ENCODE results near the gene TRAPPC5. TPM values are rescaled to one million over a fixed set of nuclear protein-coding genes. Genes with fewer than 3 reads are reported as not detected.

Gene TRAPPC5
- total RNA-seq, 1 experiment from 2014 or later, result 77.4 TPM

- Histone ChIP-seq H3K9ac (ENCODE audit: extremely low read depth, insufficient read length, low read length) (no peak overlapping the region), H3K14ac (ENCODE audit: insufficient read depth, low read length) (no peak overlapping the region), H2BK15ac (ENCODE audit: low read depth, low read length) (no peak overlapping the region), H3K56ac (ENCODE audit: insufficient read length, low read depth, low read length) (no peak overlapping the region), H4K8ac (replicated peaks; ENCODE audit: insufficient read length, low read depth, low read length) (no peak overlapping the region), H2AK5ac (ENCODE audit: insufficient read length, low read length) (no peak overlapping the region), H3K23ac (ENCODE audit: insufficient read length, low read depth, low read length) (no peak overlapping the region), H2BK20ac (ENCODE audit: low read depth, low read length, poor library complexity, severe bottlenecking) (no peak overlapping the region), H3K23me2 (ENCODE audit: insufficient read length, low read depth, low read length, poor library complexity, severe bottlenecking) (no peaks in the 10 kb centered on the region), H3K79me1 (ENCODE audit: insufficient read depth, low read depth, low read length, poor library complexity, severe bottlenecking) (no peaks in the 10 kb centered on the region), H4K20me1 (ENCODE audit: control insufficient read depth, insufficient read depth, insufficient read length) (no peaks in the 10 kb centered on the region), H3K9me3 (ENCODE audit: control insufficient read depth, low read depth, low read length) (no peaks in the 10 kb centered on the region), H2BK12ac (ENCODE audit: insufficient read length, low read depth, low read length) (no peak overlapping the region), H3K79me2 (ENCODE audit: insufficient read depth, low read length) (no peaks in the 10 kb centered on the region), H4K5ac (ENCODE audit: insufficient read length, low read depth, low read length) (no peak overlapping the region), H3T11ph (ENCODE audit: low read length) (no peak overlapping the region), H2AFZ (ENCODE audit: low read length) (no peak overlapping the region), H3K18ac (ENCODE audit: insufficient read length, low read depth, low read length) (no peak overlapping the region), H3K4me2 (ENCODE audit: insufficient read depth, insufficient read length, low read length) (no peak overlapping the region), H3K4ac (ENCODE audit: low read depth, low read length) (no peak overlapping the region), H3K4me1 (ENCODE audit: insufficient read depth, low read length) (no peaks in the 10 kb centered on the region), H2BK120ac (ENCODE audit: low read depth, low read length, poor library complexity, severe bottlenecking) (no peak overlapping the region), H3K27me3 (ENCODE audit: insufficient read depth, low read length) (no peaks in the 10 kb centered on the region), H2BK5ac (ENCODE audit: insufficient read length, low read length) (no peak overlapping the region), H3K27ac (ENCODE audit: insufficient read length, low read depth, low read length) (no peak overlapping the region), H4K91ac (ENCODE audit: insufficient read length, low read depth, low read length) (no peak overlapping the region)
- DNase-seq, result no peak
- WGBS (ENCODE audit: extremely low coverage, insufficient read length, low lambda C conversion rate), result no CpG with 5 or more reads among the region's 6 CpGs
- no peaks in the 10 kb centered on the region; a peak in 1 of 7 replicates for H3K36me3 Mint-ChIP-seq (ENCODE audit: insufficient read depth in 1 of 3, low read depth in 3 of 3)
- H3K4me1 Mint-ChIP-seq, result peaks cover 2 to 8% of the 10 kb centered on the region in 2 experiments
- H3K4me3 Mint-ChIP-seq, result no peak overlapping the region; a peak in 1 of 5 replicates
- H3K27me3 Mint-ChIP-seq (ENCODE audit: low read depth), result peaks cover 44% of the 10 kb centered on the region
- no peak overlapping the region for H3K27ac Mint-ChIP-seq
- TF ChIP-seq CTCF (conservative IDR thresholded peaks at IDR 0.05), result no peak
- no peaks in the 10 kb centered on the region for H3K9me3 Mint-ChIP-seq
Observed at GRCh38 chr19:7704280-7705060, 23.8 kb downstream of the TRAPPC5 start.

Measured in H9 (cell line).